Thyroid gland (tissue), 4 donors: ENCODE data around the gene TMEM239.

ENCODE experiments used
- POLR2A ChIP-seq, 2 donors: fragments of 450-650 bp; IDR thresholded peaks; one replicate each; pipeline ENCODE4 v1.6.1; 2017; ENCODE audit warnings: antibody characterized with exemption in 2 of 2, mild to moderate bottlenecking in 2 of 2, moderate library complexity in 1 of 2
- TF ChIP-seq, protein P1 (sequence below), 6 experiments: fragments of 200-600 bp in 3 of 6; fragments of 450-650 bp in 3 of 6; sonication (generic) in 3 of 6; IDR thresholded peaks; one replicate each; pipeline ENCODE4 v1.5.1; 2016 to 2019; ENCODE audit warnings: antibody characterized with exemption in 6 of 6, mild to moderate bottlenecking in 2 of 6, inconsistent platforms in 1 of 6, moderate library complexity in 1 of 6

GRCh38 chr20:2816030-2816582, at the start of gene TMEM239:
- TF ChIP-seq, protein P1, sequence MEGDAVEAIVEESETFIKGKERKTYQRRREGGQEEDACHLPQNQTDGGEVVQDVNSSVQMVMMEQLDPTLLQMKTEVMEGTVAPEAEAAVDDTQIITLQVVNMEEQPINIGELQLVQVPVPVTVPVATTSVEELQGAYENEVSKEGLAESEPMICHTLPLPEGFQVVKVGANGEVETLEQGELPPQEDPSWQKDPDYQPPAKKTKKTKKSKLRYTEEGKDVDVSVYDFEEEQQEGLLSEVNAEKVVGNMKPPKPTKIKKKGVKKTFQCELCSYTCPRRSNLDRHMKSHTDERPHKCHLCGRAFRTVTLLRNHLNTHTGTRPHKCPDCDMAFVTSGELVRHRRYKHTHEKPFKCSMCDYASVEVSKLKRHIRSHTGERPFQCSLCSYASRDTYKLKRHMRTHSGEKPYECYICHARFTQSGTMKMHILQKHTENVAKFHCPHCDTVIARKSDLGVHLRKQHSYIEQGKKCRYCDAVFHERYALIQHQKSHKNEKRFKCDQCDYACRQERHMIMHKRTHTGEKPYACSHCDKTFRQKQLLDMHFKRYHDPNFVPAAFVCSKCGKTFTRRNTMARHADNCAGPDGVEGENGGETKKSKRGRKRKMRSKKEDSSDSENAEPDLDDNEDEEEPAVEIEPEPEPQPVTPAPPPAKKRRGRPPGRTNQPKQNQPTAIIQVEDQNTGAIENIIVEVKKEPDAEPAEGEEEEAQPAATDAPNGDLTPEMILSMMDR (IDR thresholded peaks at IDR 0.05), result no peak
- TF ChIP-seq POLR2A (IDR thresholded peaks at IDR 0.05), result no peak
